GM18951 (cell line): ENCODE results near the gene ZNF132.
"Not testable (repeated sequence)": the region's sequence is repeated elsewhere in the genome, so short reads cannot be mapped to it uniquely, and the experiment has no call there.

Experiments
- POLR2A ChIP-seq: IDR thresholded peaks from 4 replicates; pipeline ENCODE4 v1.6.1; 2011; ENCODE audit warnings: mild to moderate bottlenecking; ENCODE audit not compliant: insufficient read length, insufficient read depth; ENCODE audit errors: extremely low read depth
- in situ Hi-C: fragments of 300-500 bp; cut with MboI; formaldehyde crosslinking; loops from one replicate; pipeline ENCODE4 v1.12.0; 2022; ENCODE audit warnings: low sequenced_read_pairs, mixed read lengths, inconsistent platforms; ENCODE audit not compliant: unreplicated experiment

ZNF132 gene

DNA sequence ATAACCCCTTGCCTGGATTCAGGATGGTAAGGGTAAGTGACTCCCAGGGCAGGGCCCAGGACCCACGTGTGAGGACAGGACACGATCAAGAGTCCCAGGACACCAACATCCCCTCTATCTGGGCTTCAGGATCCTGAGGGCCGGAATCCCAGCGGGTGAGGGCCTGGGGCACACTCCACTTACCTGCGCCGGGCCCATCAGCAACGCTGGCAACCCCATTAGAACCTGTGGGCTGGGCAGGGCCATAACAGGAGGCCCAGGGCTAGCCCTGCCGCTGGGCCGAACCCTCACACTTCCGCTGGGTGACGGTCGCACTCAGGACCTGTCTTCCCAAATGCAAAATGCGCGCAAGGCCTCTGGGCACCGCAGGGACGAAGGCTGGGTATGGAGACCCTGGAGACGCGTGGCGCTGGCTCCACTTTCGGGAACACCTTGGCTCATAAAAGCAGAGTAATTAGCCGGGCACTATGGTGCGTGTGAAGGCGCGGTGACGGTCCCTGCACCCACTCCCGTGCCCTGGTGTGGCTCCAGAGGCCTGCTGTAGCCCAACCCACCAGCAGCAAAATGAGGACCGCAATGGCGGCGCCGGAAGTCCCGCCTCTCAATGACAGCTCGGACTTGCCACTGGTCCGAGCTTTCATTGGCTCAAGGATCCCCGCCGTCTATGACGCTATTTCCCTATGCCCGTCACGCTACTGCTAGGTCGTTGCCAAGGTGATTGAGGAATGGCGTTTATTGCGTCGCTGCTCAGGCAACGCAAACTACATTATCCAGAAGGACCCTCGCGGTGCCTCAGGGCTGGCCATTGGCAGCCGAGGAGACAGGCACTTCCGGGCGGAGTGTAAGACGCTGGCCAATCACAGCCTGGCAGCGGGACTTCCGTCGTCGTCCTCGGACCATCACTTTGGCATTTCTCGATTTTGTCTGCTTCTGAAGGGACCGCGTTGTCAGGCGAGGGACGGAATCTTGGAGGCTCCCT, at the start of gene ZNF132:
Gene ZNF132, minus strand, starts transcription at position 578 of the 979 bp plus-strand sequence. Its CDS starts 332 bp downstream, at position 246.
- TF ChIP-seq POLR2A = peak; percentile 71
- in situ Hi-C loops = no loop called here

DNA sequence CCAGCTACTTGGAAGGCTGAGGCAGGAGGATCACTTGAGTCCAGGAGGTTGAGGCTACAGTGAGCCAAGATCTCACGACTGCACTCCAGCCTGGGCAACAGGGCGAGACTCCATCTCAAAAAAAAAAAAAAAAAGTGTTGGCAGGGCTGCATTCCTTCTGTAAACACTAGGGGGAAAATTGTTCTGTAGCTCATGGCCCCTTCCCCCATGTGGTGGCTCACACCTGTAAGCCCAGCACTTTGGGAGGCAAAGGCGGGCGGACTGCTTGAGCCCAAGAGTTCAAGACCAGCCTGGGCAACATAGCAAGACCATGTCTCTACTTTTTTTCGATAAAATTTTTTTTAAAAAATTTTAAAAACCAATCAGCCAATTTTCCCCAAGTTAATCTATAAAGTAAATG, 44.4 kb upstream of the ZNF132 start:
- in situ Hi-C loops = not testable (repeated sequence)

DNA sequence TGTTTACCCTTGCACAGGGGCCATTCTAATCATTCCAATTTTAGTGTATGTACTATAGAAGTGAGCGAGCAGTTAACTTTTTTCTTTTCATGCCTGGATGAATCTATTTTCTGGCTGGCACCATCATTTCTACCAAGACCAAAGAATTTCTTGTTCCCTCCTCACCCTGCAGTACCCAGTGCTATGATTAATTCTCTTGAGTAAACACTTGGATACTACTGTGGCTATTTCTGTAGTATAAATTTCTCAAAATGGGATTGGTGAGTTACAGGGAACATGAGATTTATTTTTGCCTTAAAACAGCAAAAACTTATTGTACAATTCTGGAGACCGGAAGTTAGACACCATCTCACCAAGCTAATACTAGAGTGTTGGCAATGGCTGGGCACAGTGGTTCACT, 43.8 kb upstream of the ZNF132 start:
- no peak for TF ChIP-seq POLR2A
- in situ Hi-C loops = no loop called here

DNA sequence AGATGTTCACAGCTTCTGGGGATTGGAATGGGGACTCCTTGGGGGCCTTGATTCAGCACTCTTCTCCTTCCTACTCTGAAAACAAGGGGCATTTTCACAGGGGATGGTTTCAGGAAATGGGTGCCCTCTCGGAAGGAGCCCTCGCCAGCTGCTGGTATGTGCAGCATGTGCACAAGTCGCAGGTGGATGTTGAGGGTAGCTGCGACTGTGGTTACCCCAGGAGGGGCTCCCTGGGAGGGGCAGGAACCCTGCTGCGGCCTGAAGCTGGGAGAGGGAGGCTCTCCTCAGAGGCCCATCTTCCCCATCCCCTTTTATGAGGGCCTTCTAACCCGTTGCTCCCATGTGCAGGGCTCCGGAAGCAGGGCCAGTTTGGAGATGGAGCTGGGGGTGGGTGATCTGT, 42.4 kb upstream of the ZNF132 start:
- no peak for TF ChIP-seq POLR2A
- in situ Hi-C loops = no loop called here

DNA sequence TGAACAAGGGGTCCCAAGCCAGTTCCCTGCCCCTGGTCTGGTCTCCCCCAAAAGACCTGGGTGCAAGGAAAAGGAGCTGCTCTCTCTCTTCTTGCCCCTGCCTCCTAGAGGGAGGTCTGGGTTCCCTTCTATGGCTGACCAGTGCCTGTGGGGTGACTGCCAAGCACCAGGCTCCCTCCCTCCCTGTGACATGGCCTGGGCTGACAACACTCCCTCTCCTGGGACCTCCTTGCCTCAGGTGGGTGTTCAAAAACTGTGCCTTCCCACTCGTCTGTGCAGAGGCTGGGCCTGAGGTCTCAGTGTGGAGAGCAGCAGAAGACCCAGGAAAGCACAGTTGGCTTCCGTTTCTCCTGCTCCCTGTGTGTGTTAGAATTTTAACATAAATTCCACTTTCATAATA, 40.9 kb upstream of the ZNF132 start:
- in situ Hi-C loops = no loop called here
- no peak for TF ChIP-seq POLR2A

DNA sequence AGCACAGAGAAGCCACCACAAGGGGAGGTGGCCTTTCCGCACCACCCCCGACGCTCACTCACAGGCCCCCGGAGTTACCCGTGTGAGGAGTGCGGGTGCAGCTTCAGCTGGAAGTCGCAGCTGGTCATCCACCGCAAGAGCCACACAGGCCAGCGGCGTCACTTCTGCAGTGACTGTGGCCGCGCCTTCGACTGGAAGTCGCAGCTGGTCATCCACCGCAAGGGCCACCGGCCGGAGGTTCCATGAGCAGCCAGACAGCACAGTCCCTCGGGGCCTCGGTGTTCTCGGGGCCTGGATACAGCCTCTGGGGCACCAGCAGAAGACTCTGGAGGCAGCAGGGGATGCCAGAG, 40.5 kb upstream of the ZNF132 start:
- no peak for TF ChIP-seq POLR2A
- in situ Hi-C loops = no loop called here

DNA sequence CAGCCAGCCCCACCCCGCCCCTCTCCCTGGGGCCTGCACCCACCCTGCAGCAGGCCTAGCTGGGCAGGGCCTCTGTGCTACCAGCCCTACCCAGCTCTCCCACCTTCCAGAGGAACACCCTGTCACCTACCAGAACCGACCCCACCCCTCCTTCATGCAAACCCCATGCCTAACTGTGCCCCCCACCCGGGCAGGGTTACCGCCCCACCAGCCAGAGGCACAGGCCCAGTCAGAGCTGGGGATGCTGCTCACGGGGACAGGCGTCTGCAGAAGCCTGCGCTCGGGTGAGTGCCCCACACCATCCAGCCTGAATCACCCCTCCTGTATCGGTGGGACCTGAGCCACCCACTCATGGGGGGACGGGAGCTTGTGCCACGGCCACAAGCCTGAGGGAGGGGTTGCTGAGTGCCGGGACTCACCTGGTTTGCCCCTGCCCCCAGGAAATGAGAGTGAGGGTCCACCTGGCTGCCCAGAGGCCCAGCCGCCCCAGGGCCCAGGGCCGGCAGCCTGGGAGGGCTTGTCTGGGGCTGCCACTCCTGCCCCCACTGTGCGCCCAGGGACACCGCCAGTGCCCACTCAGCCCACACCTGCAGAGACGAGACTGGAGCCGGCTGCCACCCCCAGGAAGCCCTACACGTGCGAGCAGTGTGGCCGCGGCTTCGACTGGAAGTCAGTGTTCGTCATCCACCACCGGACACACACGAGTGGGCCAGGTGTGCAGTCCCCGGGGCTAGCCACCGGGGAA, 40.0 kb upstream of the ZNF132 start:
- in situ Hi-C loops = no loop called here
- TF ChIP-seq POLR2A = no peak

DNA sequence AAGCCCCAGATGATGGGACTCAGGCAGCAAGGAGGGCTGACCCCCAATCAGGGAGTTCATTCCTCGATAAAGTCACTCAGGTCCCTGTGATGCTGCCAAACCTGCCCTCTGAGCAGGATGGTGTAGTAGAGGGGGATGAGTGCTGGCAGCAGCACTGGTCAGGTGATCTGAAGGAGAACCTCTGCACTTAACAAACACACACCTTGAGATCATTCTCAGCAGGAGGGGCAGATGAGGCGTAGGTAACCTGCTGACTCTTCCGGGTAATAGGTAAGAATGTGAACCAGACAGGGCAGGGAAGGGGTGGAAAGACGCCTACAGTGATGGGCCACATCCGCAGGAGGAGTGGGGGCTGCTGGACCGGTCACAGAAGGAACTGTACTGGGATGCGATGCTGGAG, 39.4 kb upstream of the ZNF132 start:
- TF ChIP-seq POLR2A = no peak

DNA sequence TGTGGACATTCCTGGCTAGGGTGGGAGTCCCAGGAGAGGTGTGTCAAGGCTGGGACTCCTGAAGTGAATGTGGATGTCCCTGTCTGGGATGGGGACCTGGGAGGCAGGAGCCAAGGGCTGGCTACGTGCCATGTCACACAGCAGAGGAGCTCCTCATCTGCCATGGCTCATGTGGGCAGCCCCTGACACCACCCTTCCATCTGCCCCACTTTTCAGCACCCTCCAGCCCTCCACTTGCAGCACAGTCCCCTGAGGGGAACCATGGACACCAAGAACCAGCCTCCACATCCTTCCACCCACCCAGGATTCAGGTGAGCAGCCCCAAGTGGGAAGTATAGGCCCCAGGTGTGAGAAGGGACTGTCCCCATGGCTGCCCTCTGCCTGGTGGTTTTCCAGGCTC, 37.9 kb upstream of the ZNF132 start:
- TF ChIP-seq POLR2A = no peak
- in situ Hi-C loops = no loop called here

More for the DNA sequence above, 39.4 kb upstream of the ZNF132 start:
- in situ Hi-C loops = no loop called here

DNA sequence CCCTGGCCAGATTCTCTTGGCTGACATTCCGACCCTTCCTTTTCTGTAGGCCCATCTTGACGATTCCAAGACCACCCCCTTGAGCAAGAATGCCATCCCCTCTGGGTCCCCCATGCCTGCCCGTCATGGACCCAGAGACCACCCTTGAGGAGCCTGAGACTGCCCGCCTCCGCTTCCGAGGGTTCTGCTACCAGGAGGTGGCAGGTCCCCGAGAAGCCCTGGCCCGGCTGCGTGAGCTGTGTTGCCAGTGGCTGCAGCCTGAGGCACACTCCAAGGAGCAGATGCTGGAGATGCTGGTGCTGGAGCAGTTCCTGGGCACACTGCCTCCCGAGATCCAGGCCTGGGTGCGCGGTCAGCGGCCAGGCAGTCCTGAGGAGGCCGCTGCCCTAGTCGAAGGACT, 37.2 kb upstream of the ZNF132 start:
- no peak for TF ChIP-seq POLR2A
- in situ Hi-C loops = no loop called here

DNA sequence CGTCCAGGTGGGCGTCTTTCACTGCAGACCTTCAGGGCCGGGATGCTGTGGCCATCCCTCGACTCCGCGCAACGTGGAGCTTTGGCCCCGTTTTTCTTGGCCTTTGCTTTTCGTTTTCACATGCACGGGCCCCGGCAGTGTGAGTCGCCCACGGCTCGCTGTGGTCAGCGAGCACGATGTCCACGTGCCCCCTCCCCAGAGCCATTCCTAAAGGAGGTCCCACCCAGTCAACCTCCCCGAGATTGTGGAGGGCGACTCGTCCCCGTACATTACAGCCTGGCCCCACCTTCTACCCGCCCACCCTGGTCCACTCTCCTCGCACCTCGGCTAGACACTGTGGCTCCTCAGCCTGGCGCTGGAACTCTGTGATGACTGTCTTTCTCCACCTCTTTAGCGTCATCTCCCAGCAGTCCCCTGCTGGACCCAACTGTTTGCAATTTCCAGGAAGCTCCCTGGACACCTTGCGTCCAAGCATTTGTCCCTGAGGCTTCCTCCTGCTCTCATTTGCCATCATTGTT, 36.6 kb upstream of the ZNF132 start:
- in situ Hi-C loops = no loop called here
- no peak for TF ChIP-seq POLR2A

DNA sequence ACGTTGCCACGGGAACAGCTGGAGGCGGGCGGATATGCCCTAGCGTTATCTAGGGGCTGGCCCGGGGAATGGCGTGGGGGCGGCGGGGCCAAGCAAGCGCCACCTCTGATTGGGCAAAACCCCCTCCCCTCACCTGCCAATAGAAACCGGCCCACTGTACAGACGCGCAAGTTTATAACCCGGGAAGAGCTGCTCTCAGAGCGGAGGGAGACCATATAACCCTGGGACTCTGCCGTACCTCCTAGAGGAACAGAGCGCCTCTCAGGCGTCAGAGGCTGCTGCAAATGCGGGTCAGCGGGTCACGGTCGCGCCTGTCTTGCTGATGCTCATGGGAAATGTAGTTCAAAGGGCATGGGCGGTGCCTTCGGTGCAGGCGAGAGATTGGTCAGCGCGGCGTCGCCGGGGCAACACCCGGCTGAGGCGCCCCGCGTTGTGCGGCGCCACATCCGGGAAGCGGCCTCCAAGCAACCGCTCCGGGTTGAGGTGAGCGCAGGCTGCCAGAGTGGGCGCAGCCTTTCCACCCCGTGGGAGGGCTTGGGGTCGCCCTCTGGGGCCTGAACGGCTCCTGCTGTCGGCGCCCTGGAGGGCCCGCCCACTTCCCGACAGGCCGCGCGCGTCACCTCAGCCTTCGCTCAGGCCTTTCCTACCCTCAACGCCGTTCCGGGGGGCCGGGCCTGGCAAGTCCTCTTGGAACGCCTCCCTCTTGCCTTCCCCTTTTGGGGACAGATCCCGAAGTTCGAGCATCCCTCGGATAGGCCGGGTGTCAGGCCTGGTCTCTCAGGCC, 36.0 kb upstream of the ZNF132 start, which contains the start of gene ZNF446:
Gene ZNF446, plus strand, starts transcription at position 639 of the 784 bp plus-strand sequence. CDS start 867 bp downstream, outside the sequence.
- in situ Hi-C loops = no loop called here
- peak; percentile 67 for TF ChIP-seq POLR2A
